Osteoblast (primary cell): Measurements from ENCODE around the gene TBX2. TPM values are rescaled to one million over a fixed set of nuclear protein-coding genes. Genes with fewer than 3 reads are reported as not detected.

ENCODE experiments used
- DNase-seq: peaks from one replicate; pipeline ENCODE4 v3.0.0; 2011; ENCODE audit warnings: low spot score, mixed read lengths; ENCODE audit not compliant: insufficient read length; ENCODE audit errors: missing footprints
- H2AFZ ChIP-seq: 2 replicates; pipeline ENCODE4 v1.6.0; 2011; ENCODE audit warnings: mild to moderate bottlenecking, low read length
- H3K27ac ChIP-seq: 2 replicates; pipeline ENCODE4 v1.5.1; 2011; ENCODE audit warnings: mild to moderate bottlenecking, low read depth, low read length, moderate library complexity
- H3K27me3 ChIP-seq: 2 replicates; pipeline ENCODE4 v1.6.0; 2012; ENCODE audit warnings: mild to moderate bottlenecking, control low read depth, inconsistent platforms, low read length, moderate library complexity; ENCODE audit not compliant: insufficient read depth
- H3K36me3 ChIP-seq: 2 replicates; pipeline ENCODE4 v1.5.1; 2011; ENCODE audit warnings: mild to moderate bottlenecking, low read length, control low read depth, moderate library complexity; ENCODE audit not compliant: insufficient read depth
- H3K4me1 ChIP-seq: 2 replicates; pipeline ENCODE4 v1.5.1; 2011; ENCODE audit warnings: mild to moderate bottlenecking, low read length, control low read depth, moderate library complexity; ENCODE audit not compliant: insufficient read depth
- H3K4me2 ChIP-seq: 2 replicates; pipeline ENCODE4 v1.6.0; 2011; ENCODE audit warnings: mild to moderate bottlenecking, low read length; ENCODE audit not compliant: insufficient read depth
- H3K4me3 ChIP-seq: fragments of 200-600 bp; sonication (generic); 3 replicates; pipeline ENCODE4 v1.5.1; 2012; ENCODE audit warnings: mild to moderate bottlenecking, low read length, inconsistent platforms; ENCODE audit not compliant: insufficient read depth
- H3K79me2 ChIP-seq: 2 replicates; pipeline ENCODE4 v1.6.0; 2012; ENCODE audit warnings: mild to moderate bottlenecking, low read length, control low read depth, inconsistent platforms; ENCODE audit not compliant: insufficient read depth
- H3K9me3 ChIP-seq: 2 replicates; pipeline ENCODE4 v1.5.1; 2011; ENCODE audit warnings: low read depth, low read length, control low read depth
- H4K20me1 ChIP-seq: 2 replicates; pipeline ENCODE4 v1.6.0; 2012; ENCODE audit warnings: mild to moderate bottlenecking, low read length, control low read depth; ENCODE audit not compliant: insufficient read depth
- CTCF ChIP-seq: IDR thresholded peaks from 2 replicates; pipeline ENCODE4 v1.5.1; 2011; ENCODE audit warnings: mild to moderate bottlenecking, low read depth, low read length, moderate library complexity; ENCODE audit errors: extremely low read depth
- total RNA-seq: library from RNA; depleted of rRNA; stranded (reverse); fragments of >200 nt; gene quantifications from 2 replicates; pipeline ENCODE4 v1.2.3, GENCODE V29; 2012

TBX2 gene
- total RNA-seq, 1 donor: 11.6 TPM

DNA sequence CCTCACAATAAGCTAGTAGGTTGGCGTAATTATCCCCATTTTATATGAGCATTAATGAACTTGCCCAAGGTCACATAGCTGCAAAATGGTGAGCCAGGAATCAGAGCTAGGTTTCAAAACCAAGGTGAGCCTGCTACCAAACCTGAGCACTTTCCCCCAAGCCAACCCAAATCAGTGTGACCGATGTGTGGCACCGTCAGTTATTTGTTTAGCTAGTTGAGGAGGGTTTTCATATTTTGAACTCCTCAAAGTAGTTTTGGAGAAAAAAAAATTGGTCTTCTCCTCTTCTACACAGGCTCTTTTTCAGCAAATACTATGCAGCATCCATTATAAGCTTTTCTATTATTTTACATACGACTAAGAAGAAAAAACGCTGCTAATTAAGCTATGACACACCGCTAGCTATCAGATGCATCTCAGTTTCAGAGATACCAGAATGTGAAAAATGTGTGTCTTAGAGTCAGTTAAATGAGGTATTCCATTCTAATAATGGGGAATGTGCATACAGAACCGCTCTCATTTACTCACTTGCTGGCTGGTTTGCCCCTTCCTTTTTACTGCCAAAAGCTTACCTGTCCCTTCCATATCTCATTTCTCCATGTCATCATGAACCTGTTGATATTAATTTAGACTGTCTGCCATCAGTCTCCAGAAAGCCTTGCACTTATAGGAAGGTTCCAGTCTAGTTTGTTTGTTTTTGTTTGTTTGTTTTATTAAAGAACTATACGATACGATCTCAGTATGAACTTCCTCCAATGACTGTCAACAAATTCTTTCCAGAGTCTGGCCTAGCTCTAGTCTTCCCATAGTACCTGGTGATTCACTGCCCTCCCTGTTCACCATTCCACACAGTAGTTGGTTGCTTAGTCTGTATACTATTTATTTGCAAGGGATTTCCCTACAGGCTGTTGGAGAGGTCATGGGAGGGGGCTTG is 50.3 kb downstream of the TBX2 start:
- no peaks in the 10 kb centered on the region for H3K36me3 ChIP-seq
- H3K27ac ChIP-seq: no peak overlapping the region
- H3K79me2 ChIP-seq: no peaks in the 10 kb centered on the region
- no peak overlapping the region for H3K4me2 ChIP-seq
- H4K20me1 ChIP-seq: peaks cover under 1% of the 10 kb centered on the region
- TF ChIP-seq CTCF: no peak
- no peak for DNase-seq
- no peak overlapping the region for H2AFZ ChIP-seq
- peaks cover 46% of the 10 kb centered on the region for H3K27me3 ChIP-seq
- H3K4me1 ChIP-seq: no peaks in the 10 kb centered on the region
- H3K4me3 ChIP-seq: no peak overlapping the region
- H3K9me3 ChIP-seq: no peaks in the 10 kb centered on the region

- peak; percentile 86 for DNase-seq
Observed at GRCh38 chr17:61450641-61451537, 51.2 kb downstream of the TBX2 start.

DNA sequence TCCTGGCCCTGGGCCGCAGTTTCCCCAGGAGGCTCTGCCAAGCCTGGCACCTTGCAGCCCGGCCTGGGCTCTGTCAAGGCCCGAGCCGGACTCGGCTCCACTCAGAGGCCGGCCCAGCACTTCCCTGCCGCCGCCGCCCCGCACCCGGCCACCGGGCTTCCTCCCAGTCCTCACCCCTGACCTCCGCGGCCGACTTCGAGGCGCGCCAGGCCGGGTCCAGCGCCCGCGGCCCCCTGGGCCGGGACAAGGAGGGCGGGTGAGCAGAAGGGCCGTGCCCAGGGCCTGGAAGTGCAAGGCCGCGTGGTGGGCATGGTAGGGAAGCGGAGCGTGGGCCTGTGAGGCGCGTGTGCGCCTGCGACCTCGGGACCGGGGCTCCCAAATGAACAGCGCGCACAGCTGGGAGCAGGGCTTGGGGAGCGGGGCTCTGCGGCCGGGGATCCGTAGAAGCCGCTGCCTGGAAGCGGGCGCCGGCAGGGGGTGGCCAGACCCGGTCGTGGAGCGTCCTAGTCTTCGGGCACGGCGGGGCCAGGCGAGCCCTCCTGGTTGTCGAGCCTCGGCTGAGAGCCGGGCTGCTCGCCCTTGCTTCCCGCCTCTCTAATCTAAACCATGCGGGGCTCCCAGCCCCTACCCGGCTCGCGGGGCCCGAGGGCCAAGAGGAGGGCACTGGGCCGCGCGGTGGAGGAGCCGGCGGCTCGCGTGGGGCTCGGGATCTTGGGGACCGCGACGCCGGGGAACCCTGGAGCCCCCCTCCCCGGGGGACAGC is 52.1 kb downstream of the TBX2 start:
- Histone ChIP-seq H2AFZ (peak overlapping the region; percentile 82), H3K79me2 (no peaks in the 10 kb centered on the region), H3K9me3 (no peaks in the 10 kb centered on the region), H3K27ac (no peak overlapping the region), H4K20me1 (no peaks in the 10 kb centered on the region), H3K4me3 (peak overlapping the region; percentile 67), H3K27me3 (peaks cover 55% of the 10 kb centered on the region), H3K36me3 (no peaks in the 10 kb centered on the region), H3K4me1 (no peaks in the 10 kb centered on the region), H3K4me2 (peak overlapping the region; percentile 74)
- no peak for TF ChIP-seq CTCF
- peak; percentile 94 for DNase-seq

More at GRCh38 chr17:61450641-61451537, 51.2 kb downstream of the TBX2 start:
- no peaks in the 10 kb centered on the region for H3K4me1 ChIP-seq
- H3K27me3 ChIP-seq: peaks cover 54% of the 10 kb centered on the region
- no peaks in the 10 kb centered on the region for H3K36me3 ChIP-seq
- no peaks in the 10 kb centered on the region for H3K9me3 ChIP-seq
- H3K4me3 ChIP-seq: no peak overlapping the region
- no peaks in the 10 kb centered on the region for H3K79me2 ChIP-seq
- H2AFZ ChIP-seq: no peak overlapping the region
- no peak for TF ChIP-seq CTCF
- H3K4me2 ChIP-seq: no peak overlapping the region
- H4K20me1 ChIP-seq: no peaks in the 10 kb centered on the region
- H3K27ac ChIP-seq: no peak overlapping the region
